WTC11 (cell line): ENCODE results near the gene CCR2. TPM values are rescaled to one million over a fixed set of nuclear protein-coding genes. Genes with fewer than 3 reads are reported as not detected.

Experiments used
- ATAC-seq: fragments of 200-7000 bp; cut with Tn5 transposase; 2 replicates; pipeline ENCODE4 v1.10.0; 2021; ENCODE audit warnings: mild to moderate bottlenecking, moderate library complexity
- CTCF ChIA-PET: fragments of 300-600 bp; sonication (Branson Sonifier 250); formaldehyde crosslinking; loops from one replicate; lab custom pipeline; 2021; ENCODE audit warnings: antibody characterized with exemption; lab: Charles Lee
- POLR2A ChIA-PET: fragments of 350-600 bp; sonication (Branson Sonifier 250); formaldehyde crosslinking; loops from one replicate; lab custom pipeline; 2021; ENCODE audit warnings: antibody characterized with exemption; lab: Charles Lee
- DNase-seq: peaks from one replicate; pipeline ENCODE4 v3.0.0; 2021; ENCODE audit warnings: low spot score
- H3K27ac Mint-ChIP-seq: 2 replicates; pipeline ENCODE4 v1.8.0; 2021; ENCODE audit warnings: mixed read lengths
- H3K27me3 Mint-ChIP-seq: 2 replicates; pipeline ENCODE4 v1.8.0; 2021; ENCODE audit warnings: low read depth, mild to moderate bottlenecking, moderate library complexity, mixed read lengths
- H3K36me3 Mint-ChIP-seq: 2 replicates; pipeline ENCODE4 v1.8.0; 2021; ENCODE audit warnings: mixed read lengths
- H3K4me1 Mint-ChIP-seq: 2 replicates; pipeline ENCODE4 v1.8.0; 2022; ENCODE audit warnings: mixed read lengths
- H3K4me3 Mint-ChIP-seq: 2 replicates; pipeline ENCODE4 v1.8.0; 2021; ENCODE audit warnings: mild to moderate bottlenecking, moderate library complexity, mixed read lengths
- H3K9me3 Mint-ChIP-seq: 2 replicates; pipeline ENCODE4 v1.8.0; 2021; ENCODE audit warnings: mixed read lengths
- ATF1 ChIP-seq: sonication (generic); formaldehyde crosslinking; IDR thresholded peaks from 2 replicates; pipeline ENCODE4 v1.8.1; 2023; ENCODE audit warnings: mild to moderate bottlenecking, moderate library complexity, missing genetic modification reagents
- EMX1 ChIP-seq: fragments of 250-450 bp; sonication (Bioruptor Pico); IDR thresholded peaks from 2 replicates; pipeline ENCODE4 v1.8.0; 2021; ENCODE audit warnings: mild to moderate bottlenecking
- FOXK1 ChIP-seq: sonication (generic); formaldehyde crosslinking; IDR thresholded peaks from 2 replicates; pipeline ENCODE4 v1.8.0; 2022; ENCODE audit warnings: mild to moderate bottlenecking, moderate library complexity, missing genetic modification reagents
- KAT7 ChIP-seq: sonication (generic); formaldehyde crosslinking; IDR thresholded peaks from 2 replicates; pipeline ENCODE4 v1.8.1; 2023; ENCODE audit warnings: missing genetic modification reagents, mild to moderate bottlenecking, borderline replicate concordance
- NFE2L1 ChIP-seq: sonication (generic); formaldehyde crosslinking; IDR thresholded peaks from 2 replicates; pipeline ENCODE4 v1.8.1; 2023; ENCODE audit warnings: missing genetic modification reagents
- RELA ChIP-seq: sonication (generic); formaldehyde crosslinking; IDR thresholded peaks from 2 replicates; pipeline ENCODE4 v1.8.1; 2022; ENCODE audit warnings: missing genetic modification reagents, mild to moderate bottlenecking, borderline replicate concordance
- SP1 ChIP-seq: sonication (generic); formaldehyde crosslinking; conservative IDR thresholded peaks from 2 replicates; pipeline ENCODE4 v1.8.1; 2022; ENCODE audit warnings: missing genetic modification reagents
- TEAD4 ChIP-seq: sonication (generic); formaldehyde crosslinking; IDR thresholded peaks from 2 replicates; pipeline ENCODE4 v1.8.0; 2022; ENCODE audit warnings: mild to moderate bottlenecking, missing genetic modification reagents
- total RNA-seq: library from RNA; stranded (reverse); gene quantifications from 3 replicates; pipeline ENCODE4 v1.2.3, GENCODE V29; 2021
- TF ChIP-seq, protein P1 (sequence below): sonication (generic); formaldehyde crosslinking; conservative IDR thresholded peaks from 2 replicates; pipeline ENCODE4 v1.8.1; 2022; ENCODE audit warnings: mild to moderate bottlenecking, missing genetic modification reagents
- TF ChIP-seq, protein P2 (sequence below): sonication (generic); formaldehyde crosslinking; IDR thresholded peaks from 2 replicates; pipeline ENCODE4 v1.8.1; 2023; ENCODE audit warnings: mild to moderate bottlenecking, missing genetic modification reagents, moderate library complexity
- TF ChIP-seq, protein P3 (sequence below): sonication (generic); formaldehyde crosslinking; IDR thresholded peaks from 2 replicates; pipeline ENCODE4 v1.8.1; 2023; ENCODE audit warnings: mild to moderate bottlenecking, moderate library complexity, missing genetic modification reagents
- TF ChIP-seq, protein P4 (sequence below): fragments of 250-450 bp; sonication (Bioruptor Pico); IDR thresholded peaks from 2 replicates; pipeline ENCODE4 v1.8.0; 2021; ENCODE audit warnings: mild to moderate bottlenecking
- TF ChIP-seq, protein P5 (sequence below): sonication (generic); formaldehyde crosslinking; IDR thresholded peaks from 2 replicates; pipeline ENCODE4 v1.8.1; 2022; ENCODE audit warnings: low read depth, missing genetic modification reagents, borderline replicate concordance
- TF ChIP-seq, protein P6 (sequence below): sonication (generic); formaldehyde crosslinking; IDR thresholded peaks from 2 replicates; pipeline ENCODE4 v1.8.1; 2023; ENCODE audit warnings: mild to moderate bottlenecking, missing genetic modification reagents
- TF ChIP-seq, protein P7 (sequence below): fragments of 250-450 bp; sonication (Bioruptor Pico); conservative IDR thresholded peaks from 2 replicates; pipeline ENCODE4 v1.9.0; 2021; ENCODE audit warnings: mild to moderate bottlenecking
- TF ChIP-seq, protein P8 (sequence below): sonication (generic); formaldehyde crosslinking; IDR thresholded peaks from 2 replicates; pipeline ENCODE4 v1.8.1; 2022; ENCODE audit warnings: missing genetic modification reagents, borderline replicate concordance

The CCR2 gene
- total RNA-seq, 1 experiment from 2014 or later, result not detected

DNA sequence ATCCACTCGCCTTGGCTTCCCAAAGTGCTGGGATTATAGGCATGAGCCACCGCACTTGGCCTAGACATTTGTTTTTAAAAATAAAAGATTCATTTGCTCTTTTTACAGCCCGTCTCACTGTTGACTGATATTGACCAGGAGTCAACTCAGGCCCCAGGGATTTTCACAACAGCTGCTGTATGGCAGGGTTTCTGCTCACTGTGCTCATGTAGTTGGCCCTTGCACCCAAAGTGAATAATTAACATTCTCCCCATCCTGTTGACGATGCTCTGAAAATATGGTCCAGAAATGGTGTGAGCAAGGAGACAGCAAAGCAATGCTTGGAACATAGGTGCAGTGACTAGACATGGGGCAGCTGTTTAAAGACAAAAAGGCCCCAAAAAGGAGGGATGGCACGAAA is 13.9 kb downstream of the CCR2 start:
- H3K4me1 Mint-ChIP-seq, result no peaks in the 10 kb centered on the region
- H3K27ac Mint-ChIP-seq, result no peak overlapping the region
- H3K4me3 Mint-ChIP-seq, result no peak overlapping the region
- TF ChIP-seq FOXK1 (CRISPR knock-in tag) (no peak), KAT7 (no peak), NFE2L1 (CRISPR knock-in tag) (no peak), SP1 (CRISPR knock-in tag) (no peak), EMX1 (CRISPR knock-in tag) (no peak), ATF1 (no peak), TEAD4 (no peak), RELA (CRISPR knock-in tag) (no peak)
- TF ChIP-seq, protein P1, sequence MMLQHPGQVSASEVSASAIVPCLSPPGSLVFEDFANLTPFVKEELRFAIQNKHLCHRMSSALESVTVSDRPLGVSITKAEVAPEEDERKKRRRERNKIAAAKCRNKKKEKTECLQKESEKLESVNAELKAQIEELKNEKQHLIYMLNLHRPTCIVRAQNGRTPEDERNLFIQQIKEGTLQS (CRISPR knock-in tag), result no peak
- TF ChIP-seq, protein P2, sequence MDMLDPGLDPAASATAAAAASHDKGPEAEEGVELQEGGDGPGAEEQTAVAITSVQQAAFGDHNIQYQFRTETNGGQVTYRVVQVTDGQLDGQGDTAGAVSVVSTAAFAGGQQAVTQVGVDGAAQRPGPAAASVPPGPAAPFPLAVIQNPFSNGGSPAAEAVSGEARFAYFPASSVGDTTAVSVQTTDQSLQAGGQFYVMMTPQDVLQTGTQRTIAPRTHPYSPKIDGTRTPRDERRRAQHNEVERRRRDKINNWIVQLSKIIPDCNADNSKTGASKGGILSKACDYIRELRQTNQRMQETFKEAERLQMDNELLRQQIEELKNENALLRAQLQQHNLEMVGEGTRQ (CRISPR knock-in tag), result no peak
- TF ChIP-seq, protein P3, sequence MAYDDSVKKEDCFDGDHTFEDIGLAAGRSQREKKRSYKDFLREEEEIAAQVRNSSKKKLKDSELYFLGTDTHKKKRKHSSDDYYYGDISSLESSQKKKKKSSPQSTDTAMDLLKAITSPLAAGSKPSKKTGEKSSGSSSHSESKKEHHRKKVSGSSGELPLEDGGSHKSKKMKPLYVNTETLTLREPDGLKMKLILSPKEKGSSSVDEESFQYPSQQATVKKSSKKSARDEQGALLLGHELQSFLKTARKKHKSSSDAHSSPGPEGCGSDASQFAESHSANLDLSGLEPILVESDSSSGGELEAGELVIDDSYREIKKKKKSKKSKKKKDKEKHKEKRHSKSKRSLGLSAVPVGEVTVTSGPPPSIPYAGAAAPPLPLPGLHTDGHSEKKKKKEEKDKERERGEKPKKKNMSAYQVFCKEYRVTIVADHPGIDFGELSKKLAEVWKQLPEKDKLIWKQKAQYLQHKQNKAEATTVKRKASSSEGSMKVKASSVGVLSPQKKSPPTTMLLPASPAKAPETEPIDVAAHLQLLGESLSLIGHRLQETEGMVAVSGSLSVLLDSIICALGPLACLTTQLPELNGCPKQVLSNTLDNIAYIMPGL, result no peak
- TF ChIP-seq, protein P4, sequence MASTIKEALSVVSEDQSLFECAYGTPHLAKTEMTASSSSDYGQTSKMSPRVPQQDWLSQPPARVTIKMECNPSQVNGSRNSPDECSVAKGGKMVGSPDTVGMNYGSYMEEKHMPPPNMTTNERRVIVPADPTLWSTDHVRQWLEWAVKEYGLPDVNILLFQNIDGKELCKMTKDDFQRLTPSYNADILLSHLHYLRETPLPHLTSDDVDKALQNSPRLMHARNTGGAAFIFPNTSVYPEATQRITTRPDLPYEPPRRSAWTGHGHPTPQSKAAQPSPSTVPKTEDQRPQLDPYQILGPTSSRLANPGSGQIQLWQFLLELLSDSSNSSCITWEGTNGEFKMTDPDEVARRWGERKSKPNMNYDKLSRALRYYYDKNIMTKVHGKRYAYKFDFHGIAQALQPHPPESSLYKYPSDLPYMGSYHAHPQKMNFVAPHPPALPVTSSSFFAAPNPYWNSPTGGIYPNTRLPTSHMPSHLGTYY (CRISPR knock-in tag), result no peak
- TF ChIP-seq, protein P5, sequence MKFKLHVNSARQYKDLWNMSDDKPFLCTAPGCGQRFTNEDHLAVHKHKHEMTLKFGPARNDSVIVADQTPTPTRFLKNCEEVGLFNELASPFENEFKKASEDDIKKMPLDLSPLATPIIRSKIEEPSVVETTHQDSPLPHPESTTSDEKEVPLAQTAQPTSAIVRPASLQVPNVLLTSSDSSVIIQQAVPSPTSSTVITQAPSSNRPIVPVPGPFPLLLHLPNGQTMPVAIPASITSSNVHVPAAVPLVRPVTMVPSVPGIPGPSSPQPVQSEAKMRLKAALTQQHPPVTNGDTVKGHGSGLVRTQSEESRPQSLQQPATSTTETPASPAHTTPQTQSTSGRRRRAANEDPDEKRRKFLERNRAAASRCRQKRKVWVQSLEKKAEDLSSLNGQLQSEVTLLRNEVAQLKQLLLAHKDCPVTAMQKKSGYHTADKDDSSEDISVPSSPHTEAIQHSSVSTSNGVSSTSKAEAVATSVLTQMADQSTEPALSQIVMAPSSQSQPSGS (CRISPR knock-in tag), result no peak
- TF ChIP-seq, protein P6, sequence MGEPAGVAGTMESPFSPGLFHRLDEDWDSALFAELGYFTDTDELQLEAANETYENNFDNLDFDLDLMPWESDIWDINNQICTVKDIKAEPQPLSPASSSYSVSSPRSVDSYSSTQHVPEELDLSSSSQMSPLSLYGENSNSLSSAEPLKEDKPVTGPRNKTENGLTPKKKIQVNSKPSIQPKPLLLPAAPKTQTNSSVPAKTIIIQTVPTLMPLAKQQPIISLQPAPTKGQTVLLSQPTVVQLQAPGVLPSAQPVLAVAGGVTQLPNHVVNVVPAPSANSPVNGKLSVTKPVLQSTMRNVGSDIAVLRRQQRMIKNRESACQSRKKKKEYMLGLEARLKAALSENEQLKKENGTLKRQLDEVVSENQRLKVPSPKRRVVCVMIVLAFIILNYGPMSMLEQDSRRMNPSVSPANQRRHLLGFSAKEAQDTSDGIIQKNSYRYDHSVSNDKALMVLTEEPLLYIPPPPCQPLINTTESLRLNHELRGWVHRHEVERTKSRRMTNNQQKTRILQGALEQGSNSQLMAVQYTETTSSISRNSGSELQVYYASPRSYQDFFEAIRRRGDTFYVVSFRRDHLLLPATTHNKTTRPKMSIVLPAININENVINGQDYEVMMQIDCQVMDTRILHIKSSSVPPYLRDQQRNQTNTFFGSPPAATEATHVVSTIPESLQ, result no peak
- TF ChIP-seq, protein P7, sequence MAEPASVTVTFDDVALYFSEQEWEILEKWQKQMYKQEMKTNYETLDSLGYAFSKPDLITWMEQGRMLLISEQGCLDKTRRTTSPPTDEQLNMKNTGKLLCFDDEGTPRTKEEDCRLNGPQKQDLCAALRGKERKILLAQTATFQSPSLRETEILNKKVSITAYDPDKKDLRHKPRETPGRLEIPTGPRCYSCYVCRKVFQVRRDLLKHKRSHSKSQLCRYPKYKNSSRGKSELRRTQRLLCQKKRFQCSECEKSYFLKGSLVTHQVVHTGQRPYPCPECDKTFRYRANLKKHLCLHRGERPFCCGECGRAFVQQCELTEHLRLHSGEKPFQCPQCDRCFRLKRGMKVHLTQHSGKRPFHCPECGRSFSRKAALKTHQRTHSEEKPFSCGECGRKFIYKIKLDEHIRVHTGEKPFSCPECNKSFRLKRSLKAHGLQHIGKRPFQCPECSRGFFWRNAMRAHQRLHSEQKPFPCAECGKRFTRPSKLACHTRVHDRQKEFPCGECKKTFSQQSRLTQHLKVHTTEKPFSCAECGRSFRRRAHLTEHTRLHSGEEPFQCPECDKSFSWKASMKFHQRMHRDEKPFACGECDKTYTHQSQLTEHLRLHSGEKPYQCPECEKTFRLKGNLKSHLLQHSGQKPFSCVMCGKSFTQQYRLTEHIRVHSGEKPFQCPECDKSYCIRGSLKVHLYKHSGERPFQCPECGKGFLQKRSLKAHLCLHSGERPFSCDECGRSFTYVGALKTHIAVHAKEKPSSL, result no peak
- TF ChIP-seq, protein P8, sequence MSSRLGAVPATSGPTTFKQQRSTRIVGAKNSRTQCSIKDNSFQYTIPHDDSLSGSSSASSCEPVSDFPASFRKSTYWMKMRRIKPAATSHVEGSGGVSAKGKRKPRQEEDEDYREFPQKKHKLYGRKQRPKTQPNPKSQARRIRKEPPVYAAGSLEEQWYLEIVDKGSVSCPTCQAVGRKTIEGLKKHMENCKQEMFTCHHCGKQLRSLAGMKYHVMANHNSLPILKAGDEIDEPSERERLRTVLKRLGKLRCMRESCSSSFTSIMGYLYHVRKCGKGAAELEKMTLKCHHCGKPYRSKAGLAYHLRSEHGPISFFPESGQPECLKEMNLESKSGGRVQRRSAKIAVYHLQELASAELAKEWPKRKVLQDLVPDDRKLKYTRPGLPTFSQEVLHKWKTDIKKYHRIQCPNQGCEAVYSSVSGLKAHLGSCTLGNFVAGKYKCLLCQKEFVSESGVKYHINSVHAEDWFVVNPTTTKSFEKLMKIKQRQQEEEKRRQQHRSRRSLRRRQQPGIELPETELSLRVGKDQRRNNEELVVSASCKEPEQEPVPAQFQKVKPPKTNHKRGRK (CRISPR knock-in tag), result no peak
- TF ChIP-seq, all 79 proteins: peak for 0
- peaks cover 5% of the 10 kb centered on the region; the same call in 1 of the 2 replicates for H3K9me3 Mint-ChIP-seq
- ChIA-PET CTCF (interaction anchor here (0.7 to 5.5 kb wide), 16 partner anchors 9 to 289 kb away, joined by 3 to 68 read pairs (median 5); partner anchors contain the start of gene CCR1), POLR2A (no interaction called here)
- H3K36me3 Mint-ChIP-seq, result no peaks in the 10 kb centered on the region
- DNase-seq (no peak), ATAC-seq (no peak)
- peaks cover 2% of the 10 kb centered on the region; the same call in 1 of the 2 replicates for H3K27me3 Mint-ChIP-seq
